Central memory CD8-positive, alpha-beta T cell (primary cell): ENCODE results near the gene LY6G6C.
A peak's percentile ranks its signal among the peaks of the same experiment; 100 is the strongest.

Experiments
- ATAC-seq: fragments of 150-1000 bp; cut with Tn5 transposase; replicated peaks from 2 replicates; pipeline ENCODE4 v1.10.0; 2022; ENCODE audit warnings: mild to moderate bottlenecking, moderate FRiP score, moderate number of reproducible peaks; ENCODE audit not compliant: poor library complexity, severe bottlenecking; ENCODE audit errors: extremely low read depth
- DNase-seq, 2 donors: peaks; one replicate each; pipeline ENCODE4 v3.0.0; 2021; ENCODE audit warnings: low spot score in 2 of 2
- H3K27ac Mint-ChIP-seq: one replicate; pipeline ENCODE4 v1.8.0; 2022; ENCODE audit warnings: low read depth, mild to moderate bottlenecking, moderate library complexity, mixed read lengths
- H3K27me3 Mint-ChIP-seq: one replicate; pipeline ENCODE4 v1.8.0; 2022; ENCODE audit warnings: mixed read lengths
- H3K36me3 Mint-ChIP-seq: one replicate; pipeline ENCODE4 v1.8.0; 2022; ENCODE audit warnings: mild to moderate bottlenecking, moderate library complexity, mixed read lengths; ENCODE audit not compliant: insufficient read depth
- H3K4me1 Mint-ChIP-seq: one replicate; pipeline ENCODE4 v1.8.0; 2022; ENCODE audit warnings: mixed read lengths
- H3K4me3 Mint-ChIP-seq: one replicate; pipeline ENCODE4 v1.8.0; 2022; ENCODE audit warnings: mild to moderate bottlenecking, moderate library complexity, mixed read lengths
- H3K9me3 Mint-ChIP-seq: one replicate; pipeline ENCODE4 v1.8.0; 2022; ENCODE audit warnings: mixed read lengths

The LY6G6C gene

DNA sequence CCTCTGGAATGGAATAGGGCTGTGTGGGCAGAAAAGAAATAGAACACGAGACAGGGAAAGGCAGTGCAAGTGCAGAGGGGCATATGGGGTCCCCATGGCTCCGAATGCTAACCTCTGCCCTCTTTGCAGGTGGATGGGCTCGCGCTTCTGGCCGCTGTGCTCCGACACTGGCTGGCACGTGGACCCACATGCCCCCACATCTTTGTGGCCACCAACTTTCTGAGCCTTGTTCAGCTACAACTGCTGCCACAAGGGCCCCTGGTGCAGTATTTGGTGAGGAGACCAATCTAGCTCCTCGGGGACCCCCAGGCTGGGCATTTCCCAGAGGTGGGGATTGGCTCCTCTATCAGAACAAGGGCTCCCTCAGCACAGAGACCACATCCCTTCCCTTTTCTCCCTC lies 39.8 kb upstream of the LY6G6C start:
- Mint-ChIP-seq H3K4me3 (no peak overlapping the region), H3K9me3 (no peaks in the 10 kb centered on the region), H3K27me3 (no peaks in the 10 kb centered on the region), H3K4me1 (peaks cover 15% of the 10 kb centered on the region), H3K36me3 (peaks cover 10% of the 10 kb centered on the region), H3K27ac (no peak overlapping the region)
- ATAC-seq: no peak
- no peak for DNase-seq

DNA sequence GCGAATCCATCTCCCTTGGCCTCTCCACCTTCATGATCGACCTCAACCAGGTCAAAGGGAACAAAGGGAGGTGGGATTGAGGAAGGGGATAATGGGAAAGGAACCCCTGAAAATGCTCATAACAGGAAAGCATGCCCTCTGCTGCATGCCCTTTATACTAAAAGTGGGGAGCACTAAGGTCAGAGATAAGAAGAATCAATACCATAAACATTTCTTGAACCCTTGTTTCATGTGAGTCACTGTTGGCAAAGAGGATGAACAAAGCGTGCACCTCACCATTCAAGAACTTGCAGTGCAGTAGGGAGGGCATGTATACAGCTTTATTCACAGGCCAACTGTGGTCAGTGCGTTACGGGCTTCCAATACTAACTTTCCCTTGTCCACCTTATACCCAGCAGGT lies 39.2 kb upstream of the LY6G6C start:
- Mint-ChIP-seq H3K9me3 (no peaks in the 10 kb centered on the region), H3K36me3 (peaks cover 10% of the 10 kb centered on the region), H3K27ac (no peak overlapping the region), H3K27me3 (no peaks in the 10 kb centered on the region), H3K4me3 (no peak overlapping the region), H3K4me1 (peaks cover 15% of the 10 kb centered on the region)
- ATAC-seq (no peak), DNase-seq (no peak)

DNA sequence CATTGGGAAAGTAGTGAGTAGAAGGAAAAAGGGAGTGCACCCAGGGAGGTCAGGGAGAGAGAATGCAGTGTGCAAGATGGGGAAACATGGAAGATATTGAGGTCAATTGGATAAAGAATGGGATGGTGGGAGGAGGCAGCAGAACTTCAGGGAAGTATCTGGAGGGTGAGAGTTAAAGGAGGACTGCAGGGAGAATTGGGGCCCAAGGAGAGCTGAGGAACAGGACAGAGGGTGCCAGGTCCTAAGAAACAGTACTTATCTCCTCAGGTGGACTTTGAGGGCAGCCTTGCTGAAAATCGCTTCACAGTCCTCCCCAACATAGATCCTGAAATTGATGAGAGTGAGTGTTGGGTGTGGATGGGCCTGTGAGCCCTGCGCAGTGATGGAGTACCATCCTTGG lies 36.7 kb upstream of the LY6G6C start:
- peaks cover 10% of the 10 kb centered on the region for H3K4me1 Mint-ChIP-seq
- no peak overlapping the region for H3K27ac Mint-ChIP-seq
- ATAC-seq (no peak), DNase-seq (no peak)
- peaks cover 6% of the 10 kb centered on the region for H3K36me3 Mint-ChIP-seq
- no peaks in the 10 kb centered on the region for H3K27me3 Mint-ChIP-seq
- H3K9me3 Mint-ChIP-seq: no peaks in the 10 kb centered on the region
- no peak overlapping the region for H3K4me3 Mint-ChIP-seq

DNA sequence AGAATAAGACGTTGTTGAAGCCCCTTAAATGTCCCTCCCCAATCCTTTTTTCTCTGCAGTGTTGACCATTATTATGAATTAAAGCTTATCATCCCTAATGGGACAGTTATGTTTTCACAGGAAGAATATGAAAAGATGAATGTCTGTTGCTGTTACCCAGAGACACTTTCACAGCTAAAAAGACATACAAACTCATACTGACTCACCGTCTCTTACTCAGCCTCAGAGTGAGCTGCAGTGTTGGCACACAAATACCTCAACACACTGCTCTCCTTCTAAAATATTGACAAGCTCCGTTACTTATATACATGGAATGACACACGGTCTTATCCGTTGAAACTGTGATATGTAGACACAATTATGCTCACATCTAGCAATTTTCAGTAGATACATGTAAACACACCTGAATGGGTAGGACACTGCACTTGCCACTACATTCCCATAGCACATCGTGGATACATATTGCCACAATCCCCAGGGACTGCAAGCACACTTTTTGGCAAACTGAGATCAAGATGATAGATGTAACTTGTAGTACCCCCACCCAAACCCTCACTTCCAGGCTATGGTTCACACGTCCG lies 31.3 kb upstream of the LY6G6C start:
- H3K27me3 Mint-ChIP-seq: no peaks in the 10 kb centered on the region
- no peak overlapping the region for H3K27ac Mint-ChIP-seq
- H3K36me3 Mint-ChIP-seq: peaks cover 4% of the 10 kb centered on the region
- peaks cover under 1% of the 10 kb centered on the region for H3K4me1 Mint-ChIP-seq
- H3K4me3 Mint-ChIP-seq: no peak overlapping the region
- ATAC-seq (no peak), DNase-seq (no peak)
- no peaks in the 10 kb centered on the region for H3K9me3 Mint-ChIP-seq

DNA sequence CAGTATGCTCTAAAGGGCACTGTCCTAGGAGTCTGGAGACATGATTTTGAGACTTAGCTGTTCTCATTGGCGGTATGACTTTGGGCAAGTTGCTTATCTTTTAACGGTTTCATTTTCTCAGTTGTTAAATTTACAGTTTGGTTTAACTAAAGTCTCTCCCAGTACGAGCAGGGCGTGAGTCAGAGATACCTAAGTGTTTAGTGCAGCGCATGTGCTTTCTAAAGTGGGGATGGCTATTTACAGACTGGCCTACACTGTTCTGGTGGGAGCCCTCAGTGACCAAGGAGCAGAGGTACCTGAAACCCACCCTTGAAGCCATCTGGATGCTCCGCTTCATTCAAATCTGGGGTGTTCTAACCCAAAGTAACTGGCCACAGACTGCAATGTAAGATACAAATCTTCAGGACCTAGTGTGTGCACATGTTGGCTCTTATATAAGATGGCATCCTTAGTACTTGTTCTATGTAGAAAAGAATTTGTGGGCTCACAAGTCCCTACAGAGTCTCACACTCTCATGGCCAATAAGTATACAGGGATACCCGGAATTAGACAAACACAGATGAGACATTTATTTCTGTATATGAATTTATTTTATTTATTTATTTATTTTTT lies 29.0 kb upstream of the LY6G6C start:
- DNase-seq (no peak), ATAC-seq (no peak)
- H3K4me1 Mint-ChIP-seq: no peaks in the 10 kb centered on the region
- peaks cover 8% of the 10 kb centered on the region for H3K36me3 Mint-ChIP-seq
- no peak overlapping the region for H3K4me3 Mint-ChIP-seq
- H3K9me3 Mint-ChIP-seq: no peaks in the 10 kb centered on the region
- no peak overlapping the region for H3K27ac Mint-ChIP-seq
- H3K27me3 Mint-ChIP-seq: no peaks in the 10 kb centered on the region

DNA sequence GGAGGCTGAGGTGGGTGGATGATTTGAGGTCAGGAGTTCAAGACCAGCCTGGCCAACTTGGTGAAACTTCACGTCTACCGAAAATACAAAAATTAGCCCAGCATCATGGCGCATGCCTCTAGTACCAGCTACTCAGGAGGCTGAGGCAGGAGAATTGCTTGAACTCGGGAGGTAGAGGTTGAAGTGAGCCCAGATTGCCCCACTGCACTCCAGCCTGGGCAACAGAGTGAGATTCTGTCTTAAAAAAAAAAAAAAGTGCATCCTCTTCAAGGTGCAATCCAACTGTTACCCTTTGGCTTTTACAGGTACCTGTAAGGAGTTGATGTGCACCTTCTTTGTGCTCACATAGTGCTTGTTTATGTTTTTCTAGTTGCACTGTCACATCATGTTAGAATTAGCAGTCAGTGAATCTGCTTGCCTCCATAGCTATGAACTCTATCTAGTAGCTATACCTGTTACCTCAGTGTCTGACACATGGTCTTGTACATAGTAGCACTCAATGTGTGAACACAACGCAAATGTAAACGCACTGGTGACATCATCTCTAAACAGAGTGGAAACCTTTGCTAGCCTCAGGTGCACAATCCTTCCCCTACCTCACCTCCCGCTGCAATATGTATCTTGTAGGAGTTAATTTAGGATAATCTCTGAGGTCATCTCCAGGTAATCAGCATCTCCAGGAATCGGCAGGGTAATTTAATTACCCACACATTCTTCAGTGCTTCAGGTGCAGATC lies 27.9 kb upstream of the LY6G6C start:
- Mint-ChIP-seq H3K27ac (no peak overlapping the region), H3K4me1 (no peaks in the 10 kb centered on the region), H3K27me3 (no peaks in the 10 kb centered on the region), H3K9me3 (no peaks in the 10 kb centered on the region), H3K4me3 (no peak overlapping the region), H3K36me3 (peaks cover 8% of the 10 kb centered on the region)
- DNase-seq (no peak), ATAC-seq (no peak)

DNA sequence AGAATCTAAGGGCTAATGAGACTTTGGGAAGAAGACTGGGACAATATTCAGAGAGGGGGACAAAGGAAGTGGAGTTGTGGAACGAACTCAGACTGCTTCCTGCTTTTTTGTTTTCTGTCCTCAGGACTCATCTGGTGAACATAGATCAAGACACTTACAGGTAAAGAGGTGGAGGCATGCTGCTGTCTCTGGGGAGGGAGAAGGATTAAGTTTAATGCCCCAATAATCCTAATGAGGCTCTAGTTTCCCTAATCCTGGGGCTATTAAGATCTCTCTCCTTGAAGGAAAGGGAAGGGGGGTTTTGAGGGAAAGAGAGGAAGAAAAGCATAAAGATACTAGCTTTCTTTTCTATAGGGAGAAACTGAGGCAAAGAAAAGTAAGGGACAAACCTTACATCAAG lies 22.9 kb upstream of the LY6G6C start:
- Mint-ChIP-seq H3K27ac (no peak overlapping the region), H3K9me3 (no peaks in the 10 kb centered on the region), H3K36me3 (peaks cover 15% of the 10 kb centered on the region), H3K4me3 (no peak overlapping the region), H3K4me1 (peaks cover 13% of the 10 kb centered on the region), H3K27me3 (no peaks in the 10 kb centered on the region)
- ATAC-seq (no peak), DNase-seq (no peak)

DNA sequence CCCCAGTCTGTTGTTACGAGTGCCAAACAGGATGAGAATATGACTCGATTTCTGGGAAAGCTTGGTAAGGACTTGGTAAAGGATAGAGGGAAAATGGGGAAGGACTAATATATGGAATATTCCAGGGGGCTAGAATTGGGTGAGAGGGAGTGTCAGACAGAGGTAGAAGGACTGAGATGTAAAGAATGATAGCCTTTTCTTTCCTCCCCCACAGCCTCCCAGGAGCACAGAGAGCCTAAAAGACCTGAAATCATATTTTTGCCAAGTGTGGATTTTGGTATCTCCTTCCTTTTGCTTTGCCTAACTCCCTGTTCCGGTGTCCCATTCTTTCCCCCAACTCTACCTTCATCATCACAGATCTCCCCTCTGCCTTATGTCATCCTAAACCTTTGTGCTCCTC lies 21.3 kb upstream of the LY6G6C start:
- no peak overlapping the region for H3K27ac Mint-ChIP-seq
- H3K4me1 Mint-ChIP-seq: peaks cover 29% of the 10 kb centered on the region
- ATAC-seq: no peak
- H3K36me3 Mint-ChIP-seq: peaks cover 19% of the 10 kb centered on the region
- no peaks in the 10 kb centered on the region for H3K9me3 Mint-ChIP-seq
- H3K27me3 Mint-ChIP-seq: no peaks in the 10 kb centered on the region
- no peak for DNase-seq
- no peak overlapping the region for H3K4me3 Mint-ChIP-seq

DNA sequence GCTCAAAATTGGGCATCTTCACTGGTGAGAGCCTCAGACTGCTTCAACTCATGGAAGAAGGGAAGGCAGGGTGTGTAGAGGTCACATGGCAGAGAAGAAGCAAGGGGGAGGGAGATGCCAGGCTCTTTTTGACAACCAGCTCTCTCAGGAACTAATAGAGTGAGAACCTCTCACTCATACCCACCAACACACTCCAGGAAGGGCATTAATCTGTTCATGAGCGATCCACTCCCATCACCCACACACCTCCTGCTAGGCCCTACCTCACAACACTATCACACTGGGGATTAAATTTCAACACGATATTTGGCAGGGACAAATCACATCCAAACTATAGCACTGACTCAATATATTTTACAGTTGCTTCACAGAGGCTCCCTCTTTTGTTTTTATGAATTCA lies 20.3 kb upstream of the LY6G6C start:
- no peak for DNase-seq
- no peaks in the 10 kb centered on the region for H3K27me3 Mint-ChIP-seq
- peak overlapping the region; percentile 96 for H3K4me3 Mint-ChIP-seq
- peaks cover 20% of the 10 kb centered on the region for H3K36me3 Mint-ChIP-seq
- peaks cover 39% of the 10 kb centered on the region for H3K4me1 Mint-ChIP-seq
- no peak for ATAC-seq
- H3K27ac Mint-ChIP-seq: peak overlapping the region; percentile 30
- H3K9me3 Mint-ChIP-seq: no peaks in the 10 kb centered on the region

DNA sequence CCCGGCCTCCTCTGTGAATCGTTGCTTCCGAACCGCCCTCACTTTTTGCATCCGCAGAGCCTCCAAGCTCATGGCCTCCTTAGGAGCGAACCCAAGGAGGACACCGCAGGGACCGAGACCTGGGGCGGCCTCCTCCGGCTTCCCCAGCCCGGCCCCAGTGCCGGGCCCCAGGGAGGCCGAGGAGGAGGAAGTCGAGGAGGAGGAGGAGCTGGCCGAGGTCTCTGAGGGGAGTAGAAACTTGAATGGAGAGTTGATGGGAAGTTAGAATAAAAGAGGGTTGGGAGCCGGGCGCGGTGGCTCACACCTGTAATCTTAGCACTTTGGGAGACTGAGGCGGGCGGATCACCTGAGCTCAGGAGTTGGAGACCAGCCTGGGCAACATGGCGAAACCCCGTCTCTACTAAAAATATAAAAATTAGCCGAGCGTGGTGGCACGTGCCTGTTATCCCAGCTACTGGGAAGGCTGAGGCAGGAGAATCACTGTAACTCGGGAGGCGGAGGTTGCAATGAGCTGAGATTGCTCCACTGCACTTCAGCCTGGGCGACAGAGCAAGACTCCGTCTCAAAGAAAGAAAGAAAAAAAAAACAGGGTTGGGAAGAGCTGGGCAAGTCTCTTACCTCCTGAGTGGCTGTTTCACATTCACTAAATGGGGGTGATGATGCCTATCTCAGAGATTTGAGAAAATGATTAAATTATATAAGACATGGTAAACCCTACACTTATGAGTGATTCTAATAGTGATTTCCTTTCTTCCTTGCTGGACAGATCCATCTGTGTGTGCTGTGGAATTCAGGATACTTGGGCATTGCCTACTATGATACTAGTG lies 19.1 kb upstream of the LY6G6C start:
- H3K36me3 Mint-ChIP-seq: peaks cover 23% of the 10 kb centered on the region
- ATAC-seq (peak; percentile 5), DNase-seq (no peak)
- peak overlapping the region; percentile 92 for H3K27ac Mint-ChIP-seq
- no peaks in the 10 kb centered on the region for H3K27me3 Mint-ChIP-seq
- H3K4me1 Mint-ChIP-seq: peaks cover 51% of the 10 kb centered on the region
- peak overlapping the region; percentile 96 for H3K4me3 Mint-ChIP-seq
- no peaks in the 10 kb centered on the region for H3K9me3 Mint-ChIP-seq

DNA sequence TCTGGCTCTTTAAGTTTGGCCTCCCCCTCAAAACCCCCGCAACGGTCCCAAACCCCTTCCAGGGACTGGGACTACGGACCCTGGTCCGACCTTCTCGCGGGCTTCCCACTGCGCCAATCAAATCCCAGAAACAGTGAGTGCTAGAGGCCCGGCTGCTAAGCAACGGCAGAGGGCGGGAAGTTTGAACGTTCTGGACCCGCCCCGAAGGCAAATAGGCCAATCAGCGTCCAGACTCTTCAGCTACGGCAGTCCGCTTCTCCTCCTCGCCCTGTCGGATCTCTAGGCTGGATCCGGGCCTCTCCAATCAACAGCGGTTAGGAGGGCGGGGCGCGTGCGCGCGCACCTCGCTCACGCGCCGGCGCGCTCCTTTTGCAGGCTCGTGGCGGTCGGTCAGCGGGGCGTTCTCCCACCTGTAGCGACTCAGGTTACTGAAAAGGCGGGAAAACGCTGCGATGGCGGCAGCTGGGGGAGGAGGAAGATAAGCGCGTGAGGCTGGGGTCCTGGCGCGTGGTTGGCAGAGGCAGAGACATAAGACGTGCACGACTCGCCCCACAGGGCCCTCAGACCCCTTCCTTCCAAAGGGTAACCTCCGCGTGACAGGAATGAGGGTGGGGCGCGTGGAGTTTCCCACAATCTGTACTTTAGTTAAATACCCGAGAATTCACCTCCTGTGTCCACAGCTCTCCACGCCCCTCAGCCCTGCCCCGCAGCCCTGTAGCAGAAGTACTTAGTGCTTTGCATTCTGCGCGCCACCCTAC lies 18.3 kb upstream of the LY6G6C start, which contains the start of gene MSH5:
Gene MSH5, plus strand, starts transcription at position 367 of the 758 bp plus-strand sequence. CDS start 462 bp downstream, outside the sequence.
- Mint-ChIP-seq H3K4me3 (peak within 1 kb of the TSS; percentile 96), H3K27ac (peak within 1 kb of the TSS; percentile 92), H3K9me3 (no peaks in the 10 kb centered on the region), H3K27me3 (no peaks in the 10 kb centered on the region), H3K4me1 (peaks cover 59% of the 10 kb centered on the region), H3K36me3 (peaks cover 31% of the 10 kb centered on the region)
- ATAC-seq (peak; percentile 91), DNase-seq (peak; percentile 86 to 90)
